NCI-H69 (cell line): Measurements from ENCODE around the gene VANGL1.

Source experiments
- DNase-seq: peaks from one replicate; lab custom pipeline; 2025; lab: John Stamatoyannopoulos, UW

VANGL1 gene

GRCh38 chr1:115644109-115644508, 2.3 kb downstream of the VANGL1 start:
- DNase-seq = no peak

GRCh38 chr1:115647047-115647446, 5.3 kb downstream of the VANGL1 start:
- no peak for DNase-seq

- no peak for DNase-seq
These were observed 5.7 kb downstream of the VANGL1 start for GRCh38 chr1:115647507-115647906.

GRCh38 chr1:115647919-115648650, 6.3 kb downstream of the VANGL1 start:
- DNase-seq = no peak

GRCh38 chr1:115648717-115649691, 7.2 kb downstream of the VANGL1 start:
- peak; percentile 4 for DNase-seq

GRCh38 chr1:115649964-115650363, 8.2 kb downstream of the VANGL1 start:
- DNase-seq = peak; percentile 51

- peak; percentile 2 for DNase-seq
These were observed 9.2 kb downstream of the VANGL1 start for GRCh38 chr1:115650961-115651360.

- no peak for DNase-seq
These were observed 9.6 kb downstream of the VANGL1 start for GRCh38 chr1:115651391-115651790.

GRCh38 chr1:115652236-115652788, 10.5 kb downstream of the VANGL1 start:
- DNase-seq = no peak

GRCh38 chr1:115654125-115654524, 12.4 kb downstream of the VANGL1 start:
- no peak for DNase-seq

GRCh38 chr1:115654663-115655305, 13.0 kb downstream of the VANGL1 start:
- DNase-seq = no peak

- DNase-seq = no peak
These were observed 13.5 kb downstream of the VANGL1 start for GRCh38 chr1:115655306-115655663.

GRCh38 chr1:115655916-115656315, 14.1 kb downstream of the VANGL1 start:
- no peak for DNase-seq

GRCh38 chr1:115656461-115657077, 14.8 kb downstream of the VANGL1 start:
- DNase-seq = no peak

GRCh38 chr1:115658646-115659045, 16.9 kb downstream of the VANGL1 start:
- DNase-seq = no peak

GRCh38 chr1:115660151-115660550, 18.4 kb downstream of the VANGL1 start:
- no peak for DNase-seq

- DNase-seq = no peak
These were observed 19.4 kb downstream of the VANGL1 start for GRCh38 chr1:115661157-115661556.

- DNase-seq = peak; percentile 64
These were observed 23.7 kb downstream of the VANGL1 start for GRCh38 chr1:115665319-115666096.

- no peak for DNase-seq
These were observed 24.4 kb downstream of the VANGL1 start for GRCh38 chr1:115666206-115666605.

- DNase-seq = no peak
These were observed 24.9 kb downstream of the VANGL1 start for GRCh38 chr1:115666702-115667101.

- no peak for DNase-seq
These were observed 26.8 kb downstream of the VANGL1 start for GRCh38 chr1:115668579-115668978.
